Occipital lobe (tissue), 2 donors: Measurements from ENCODE around the gene PIK3R2. TPM values are rescaled to one million over a fixed set of nuclear protein-coding genes. Genes with fewer than 3 reads are reported as not detected.

Experiments
- DNase-seq: peaks from one replicate; lab custom pipeline; 2025; lab: John Stamatoyannopoulos, UW
- total RNA-seq: library from RNA; depleted of rRNA; stranded (reverse); fragments of >200 nt; gene quantifications from one replicate; pipeline ENCODE4 v1.2.3, GENCODE V29; 2014

The PIK3R2 gene
- total RNA-seq, 1 donor from 2014 or later: 43.5 TPM

- DNase-seq: no peak
Observed at GRCh38 chr19:18171605-18172327, 18.8 kb downstream of the PIK3R2 start.

GRCh38 chr19:18172331-18173053, 19.5 kb downstream of the PIK3R2 start:
- no peak for DNase-seq

- no peak for DNase-seq
Observed at GRCh38 chr19:18173054-18173571, 20.1 kb downstream of the PIK3R2 start.

- DNase-seq: no peak
Observed at GRCh38 chr19:18173572-18174288, 20.8 kb downstream of the PIK3R2 start, which contains the start of gene IFI30. TSS of gene IFI30 (plus strand) at chr19:18173813. CDS start at chr19:18173842, 29 bp downstream.

- no peak for DNase-seq
Observed at GRCh38 chr19:18174983-18175382, 22.0 kb downstream of the PIK3R2 start.

GRCh38 chr19:18176367-18177310, 23.7 kb downstream of the PIK3R2 start:
- DNase-seq: no peak

GRCh38 chr19:18179957-18180356, 27.0 kb downstream of the PIK3R2 start:
- no peak for DNase-seq

- no peak for DNase-seq
Observed at GRCh38 chr19:18183529-18183928, 30.6 kb downstream of the PIK3R2 start.

GRCh38 chr19:18185538-18185937, 32.6 kb downstream of the PIK3R2 start:
- DNase-seq: no peak

- DNase-seq: no peak
Observed at GRCh38 chr19:18190278-18190677, 37.3 kb downstream of the PIK3R2 start.

- no peak for DNase-seq
Observed at GRCh38 chr19:18191640-18192062, 38.7 kb downstream of the PIK3R2 start.

- DNase-seq: peak; percentile 100
Observed at GRCh38 chr19:18192673-18193387, 39.9 kb downstream of the PIK3R2 start, which contains the start of gene MPV17L2. TSS of gene MPV17L2 (plus strand) at chr19:18193218. CDS start at chr19:18193282, 64 bp downstream.

- DNase-seq: no peak
Observed at GRCh38 chr19:18193388-18194180, 40.6 kb downstream of the PIK3R2 start.

GRCh38 chr19:18194181-18194530, 41.2 kb downstream of the PIK3R2 start:
- no peak for DNase-seq

- no peak for DNase-seq
Observed at GRCh38 chr19:18194554-18195238, 41.7 kb downstream of the PIK3R2 start.

- DNase-seq: no peak
Observed at GRCh38 chr19:18196511-18196845, 43.5 kb downstream of the PIK3R2 start.

GRCh38 chr19:18197306-18197705, 44.3 kb downstream of the PIK3R2 start:
- no peak for DNase-seq

GRCh38 chr19:18197941-18198340, 45.0 kb downstream of the PIK3R2 start:
- DNase-seq: no peak

- DNase-seq: no peak
Observed at GRCh38 chr19:18198374-18198773, 45.4 kb downstream of the PIK3R2 start.
